ENCODE data around the gene PIGQ.

GRCh38 chr16:582218-582613, 12.4 kb downstream of the PIGQ start:
- no peak for TF ChIP-seq CTCF (IDR thresholded peaks at IDR 0.05)
- TF ChIP-seq POLR2A (IDR thresholded peaks at IDR 0.05): no peak
